Sigmoid colon (tissue), 7 donors: ENCODE results near the gene GPR148. TPM values are rescaled to one million over a fixed set of nuclear protein-coding genes. Genes with fewer than 3 reads are reported as not detected.

Source experiments
- DNase-seq: peaks from one replicate; pipeline ENCODE4 v3.0.0-alpha.2; 2019
- H3K27ac ChIP-seq, 4 donors: fragments of 200-600 bp; sonication (generic); one replicate each; pipeline ENCODE4 v1.5.1; 2016 to 2019; ENCODE audit warnings: mild to moderate bottlenecking in 1 of 4
- H3K27me3 ChIP-seq, 3 donors: fragments of 200-600 bp; sonication (generic); one replicate each; pipeline ENCODE4 v1.5.1; 2019; ENCODE audit warnings: mild to moderate bottlenecking in 1 of 3
- H3K36me3 ChIP-seq, 4 donors: fragments of 200-600 bp; sonication (generic); one replicate each; pipeline ENCODE4 v1.5.1; 2016 to 2019
- H3K4me1 ChIP-seq, 4 donors: fragments of 200-600 bp; sonication (generic); one replicate each; pipeline ENCODE4 v1.5.1; 2017 to 2019
- H3K4me3 ChIP-seq, 4 donors: fragments of 200-600 bp; sonication (generic); one replicate each; pipeline ENCODE4 v1.5.1; 2017 to 2019; ENCODE audit warnings: mild to moderate bottlenecking in 2 of 4, moderate library complexity in 1 of 4
- H3K9me3 ChIP-seq, 4 donors: fragments of 200-600 bp in 3 of 4; sonication (generic) in 3 of 4; one replicate each; pipeline versions ENCODE4 v1.5.1 to v1.6.1; 2013 to 2019
- EP300 ChIP-seq, 4 donors: sonication (generic); formaldehyde crosslinking; IDR thresholded peaks; one replicate each; pipeline ENCODE4 v1.6.1; 2017; ENCODE audit warnings: antibody characterized with exemption in 4 of 4
- POLR2A ChIP-seq, 2 donors: fragments of 450-650 bp; IDR thresholded peaks; one replicate each; pipeline ENCODE4 v1.6.1; 2016; ENCODE audit warnings: antibody characterized with exemption in 2 of 2, mild to moderate bottlenecking in 2 of 2, moderate library complexity in 2 of 2
- POLR2AphosphoS5 ChIP-seq, 4 donors: sonication (generic); formaldehyde crosslinking; IDR thresholded peaks; one replicate each; pipeline ENCODE4 v1.6.1; 2017; ENCODE audit warnings: antibody characterized with exemption in 4 of 4
- WGBS, 2 donors: extraction: QIAGEN DNeasy Blood & Tissue Kit; methylation state at CpG; one replicate each; pipeline ENCODE4 v1.1.7; 2013; 5-methylcytosine and 5-hydroxymethylcytosine counted together
- intact Hi-C: fragments of 100-400 bp; cut with DNase I; formaldehyde crosslinking; loops from one replicate; pipeline ENCODE4 v1.15.1; 2023
- polyA plus RNA-seq, 3 donors: library from polyadenylated mRNA; stranded (reverse); fragments of 200-250 nt; gene quantifications; one replicate each; pipeline ENCODE4 v1.2.3, GENCODE V29; 2013
- total RNA-seq, 4 donors: library from RNA; depleted of rRNA; stranded (reverse); fragments of >200 nt; gene quantifications; one replicate each; pipeline ENCODE4 v1.1.0, GENCODE V29; 2016
- TF ChIP-seq, protein P1 (sequence below), 4 experiments: fragments of 450-650 bp in 3 of 4; fragments of 200-600 bp in 1 of 4; IDR thresholded peaks; one replicate each; pipeline ENCODE4 v1.5.1; 2016 to 2019; ENCODE audit warnings: antibody characterized with exemption in 4 of 4, mild to moderate bottlenecking in 3 of 4, moderate library complexity in 2 of 4
- donor health status: healthy with polysubstance abuse.
- donor health status: Bipolar disorder and iron deficiency.
- donor health status: healthy.

GPR148 gene
- total and polyA plus RNA-seq, 7 donors, result 0.04 TPM; not detected in 6

GRCh38 chr2:130720528-130720927, 8.3 kb upstream of the GPR148 start:
- H3K27me3 ChIP-seq, result peaks cover 0 to 4% (median 0%) of the 10 kb centered on the region in 3 donors
- no peak overlapping the region for H3K4me3 ChIP-seq
- intact Hi-C loops, result no loop called here
- no peaks in the 10 kb centered on the region for H3K36me3 ChIP-seq
- 83 to 87% methylated on average over 3 of the region's 3 CpGs for WGBS, 2 donors
- H3K4me1 ChIP-seq, result no peaks in the 10 kb centered on the region
- no peak overlapping the region for H3K27ac ChIP-seq
- TF ChIP-seq POLR2AphosphoS5 (IDR thresholded peaks at IDR 0.05), result no peak
- TF ChIP-seq POLR2A (IDR thresholded peaks at IDR 0.05), result no peak
- TF ChIP-seq EP300 (IDR thresholded peaks at IDR 0.05), result no peak
- TF ChIP-seq, protein P1, sequence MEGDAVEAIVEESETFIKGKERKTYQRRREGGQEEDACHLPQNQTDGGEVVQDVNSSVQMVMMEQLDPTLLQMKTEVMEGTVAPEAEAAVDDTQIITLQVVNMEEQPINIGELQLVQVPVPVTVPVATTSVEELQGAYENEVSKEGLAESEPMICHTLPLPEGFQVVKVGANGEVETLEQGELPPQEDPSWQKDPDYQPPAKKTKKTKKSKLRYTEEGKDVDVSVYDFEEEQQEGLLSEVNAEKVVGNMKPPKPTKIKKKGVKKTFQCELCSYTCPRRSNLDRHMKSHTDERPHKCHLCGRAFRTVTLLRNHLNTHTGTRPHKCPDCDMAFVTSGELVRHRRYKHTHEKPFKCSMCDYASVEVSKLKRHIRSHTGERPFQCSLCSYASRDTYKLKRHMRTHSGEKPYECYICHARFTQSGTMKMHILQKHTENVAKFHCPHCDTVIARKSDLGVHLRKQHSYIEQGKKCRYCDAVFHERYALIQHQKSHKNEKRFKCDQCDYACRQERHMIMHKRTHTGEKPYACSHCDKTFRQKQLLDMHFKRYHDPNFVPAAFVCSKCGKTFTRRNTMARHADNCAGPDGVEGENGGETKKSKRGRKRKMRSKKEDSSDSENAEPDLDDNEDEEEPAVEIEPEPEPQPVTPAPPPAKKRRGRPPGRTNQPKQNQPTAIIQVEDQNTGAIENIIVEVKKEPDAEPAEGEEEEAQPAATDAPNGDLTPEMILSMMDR (IDR thresholded peaks at IDR 0.05), result no peak
- DNase-seq, result no peak
- H3K9me3 ChIP-seq, result peaks cover 0 to 3% (median 0%) of the 10 kb centered on the region in 4 donors

DNA sequence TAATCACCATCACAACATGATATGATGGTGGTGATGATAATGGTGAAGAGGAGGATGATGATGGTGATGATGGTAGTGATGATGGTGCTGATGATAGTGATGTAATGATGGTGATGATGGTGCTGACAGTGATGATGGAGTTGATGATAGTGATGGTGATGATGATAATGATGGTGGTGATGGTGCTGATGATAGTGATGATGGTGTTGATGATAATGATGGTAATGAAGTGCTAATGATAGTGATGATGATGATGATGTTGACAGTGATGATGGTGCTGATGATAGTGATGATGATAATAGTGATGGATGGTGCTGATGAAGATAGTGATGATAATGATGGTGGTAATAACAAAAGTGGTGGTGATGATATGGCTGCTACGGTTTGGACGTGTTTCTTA, 4.4 kb upstream of the GPR148 start:
- intact Hi-C loops, result no loop called here
- 92 to 93% methylated on average over 2 of the region's 2 CpGs for WGBS, 2 donors
- H3K4me1 ChIP-seq, result peaks cover 0 to 19% (median 19%) of the 10 kb centered on the region in 4 donors
- no peak for DNase-seq
- peaks cover 0 to 3% (median 0%) of the 10 kb centered on the region in 4 donors for H3K9me3 ChIP-seq
- peaks cover 0 to 17% (median 0%) of the 10 kb centered on the region in 3 donors for H3K27me3 ChIP-seq
- H3K27ac ChIP-seq, result no peak overlapping the region
- TF ChIP-seq POLR2A (IDR thresholded peaks at IDR 0.05) (no peak), EP300 (IDR thresholded peaks at IDR 0.05) (no peak), POLR2AphosphoS5 (IDR thresholded peaks at IDR 0.05) (no peak)
- TF ChIP-seq, protein P1 (IDR thresholded peaks at IDR 0.05), result no peak
- no peak overlapping the region for H3K4me3 ChIP-seq
- H3K36me3 ChIP-seq, result no peaks in the 10 kb centered on the region

- Histone ChIP-seq H3K4me3 (peak overlapping the region; percentile 42 to 58 (median 52)), H3K27me3 (peaks cover 0 to 17% (median 0%) of the 10 kb centered on the region in 3 donors), H3K9me3 (peaks cover 0 to 2% (median 0%) of the 10 kb centered on the region in 4 donors), H3K36me3 (no peaks in the 10 kb centered on the region), H3K27ac (peak overlapping the region; percentile 51 to 75 (median 63)), H3K4me1 (peaks cover 0 to 19% (median 19%) of the 10 kb centered on the region in 4 donors)
- no peak for DNase-seq
- WGBS, 2 donors, result 9 to 14% methylated on average over 20 of the region's 20 CpGs
- intact Hi-C loops, result no loop called here
- TF ChIP-seq POLR2A (IDR thresholded peaks at IDR 0.05), result no peak
- no peak for TF ChIP-seq POLR2AphosphoS5 (IDR thresholded peaks at IDR 0.05)
- no peak for TF ChIP-seq EP300 (IDR thresholded peaks at IDR 0.05)
- TF ChIP-seq, protein P1 (IDR thresholded peaks at IDR 0.05), result no peak
Measured at GRCh38 chr2:130726614-130727180, 2.2 kb upstream of the GPR148 start.

DNA sequence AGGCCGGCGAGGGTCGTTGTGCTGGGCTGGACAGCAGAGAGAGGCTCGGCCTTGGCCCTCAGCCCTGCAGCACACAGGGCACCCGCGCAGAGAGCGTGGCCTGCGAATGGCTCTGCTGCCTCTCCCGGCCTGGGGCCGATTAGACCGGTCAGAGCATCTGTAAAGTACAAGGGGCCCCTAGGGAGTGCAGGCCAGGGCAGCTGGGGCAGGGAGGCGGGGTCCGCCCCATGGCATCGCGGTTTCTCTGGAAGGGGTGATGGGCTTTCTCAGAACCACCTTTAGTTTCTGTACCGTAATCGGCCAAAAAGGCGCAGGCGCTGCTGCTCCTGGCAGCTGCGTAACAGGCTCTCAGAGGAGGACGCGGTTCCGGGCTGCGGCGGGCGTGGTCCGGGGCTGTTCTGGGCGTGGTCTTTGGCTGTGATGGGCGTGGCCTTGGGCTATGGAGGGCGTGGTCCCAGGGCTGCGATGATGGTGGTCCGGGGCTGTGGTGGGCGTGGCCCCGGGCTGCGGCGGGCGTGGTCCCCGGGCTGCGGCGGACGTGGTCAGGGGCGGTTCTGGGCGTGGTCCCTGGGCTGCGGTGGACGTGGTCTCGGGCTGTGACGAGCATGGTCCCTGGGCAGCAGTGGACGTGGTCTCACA, 1.5 kb upstream of the GPR148 start:
- H3K4me3 ChIP-seq, result peak overlapping the region; percentile 42 to 58 (median 52)
- 1% methylated on average over 48 of the region's 48 CpGs for WGBS, 2 donors
- no peak for TF ChIP-seq POLR2A (IDR thresholded peaks at IDR 0.05)
- peak in 2 of 4 donors; percentile 52 to 56 for TF ChIP-seq POLR2AphosphoS5 (IDR thresholded peaks at IDR 0.05)
- peaks cover 0 to 19% (median 19%) of the 10 kb centered on the region in 4 donors for H3K4me1 ChIP-seq
- no peaks in the 10 kb centered on the region for H3K36me3 ChIP-seq
- no peaks in the 10 kb centered on the region for H3K9me3 ChIP-seq
- H3K27me3 ChIP-seq, result peaks cover 0 to 17% (median 0%) of the 10 kb centered on the region in 3 donors
- DNase-seq, result peak; percentile 87
- H3K27ac ChIP-seq, result peak overlapping the region; percentile 51 to 75 (median 63)
- intact Hi-C loops, result no loop called here

GRCh38 chr2:130728007-130728454, 839 bp upstream of the GPR148 start:
- 11 to 13% methylated on average over 12 of the region's 12 CpGs for WGBS, 2 donors
- Histone ChIP-seq H3K9me3 (no peaks in the 10 kb centered on the region), H3K27me3 (peaks cover 0 to 17% (median 0%) of the 10 kb centered on the region in 3 donors), H3K4me3 (peak overlapping the region; percentile 42 to 58 (median 52)), H3K36me3 (no peaks in the 10 kb centered on the region), H3K27ac (peak overlapping the region; percentile 40 to 75 (median 63)), H3K4me1 (peaks cover 0 to 19% (median 19%) of the 10 kb centered on the region in 4 donors)
- intact Hi-C loops, result no loop called here
- TF ChIP-seq EP300 (IDR thresholded peaks at IDR 0.05) (no peak), POLR2AphosphoS5 (IDR thresholded peaks at IDR 0.05) (no peak), POLR2A (IDR thresholded peaks at IDR 0.05) (no peak)
- TF ChIP-seq, protein P1 (IDR thresholded peaks at IDR 0.05), result no peak
- no peak for DNase-seq
